HL-60 (cell line): ENCODE results near the gene PSMF1.

Experiments used
- GABPA ChIP-seq: IDR thresholded peaks from 2 replicates; pipeline ENCODE4 v1.6.1; 2012; ENCODE audit warnings: low read depth
- POLR2AphosphoS5 ChIP-seq: IDR thresholded peaks from 2 replicates; pipeline ENCODE4 v1.6.1; 2012; ENCODE audit warnings: low read depth
- TF ChIP-seq, protein P1 (sequence below): IDR thresholded peaks from one replicate; pipeline ENCODE4 v1.5.1; 2011; ENCODE audit warnings: low read length, control low read depth, inconsistent platforms; ENCODE audit not compliant: insufficient read depth
- TF ChIP-seq, protein P2 (sequence below): IDR thresholded peaks from 2 replicates; pipeline ENCODE4 v1.6.1; 2012; ENCODE audit warnings: low read depth; ENCODE audit not compliant: insufficient replicate concordance

DNA sequence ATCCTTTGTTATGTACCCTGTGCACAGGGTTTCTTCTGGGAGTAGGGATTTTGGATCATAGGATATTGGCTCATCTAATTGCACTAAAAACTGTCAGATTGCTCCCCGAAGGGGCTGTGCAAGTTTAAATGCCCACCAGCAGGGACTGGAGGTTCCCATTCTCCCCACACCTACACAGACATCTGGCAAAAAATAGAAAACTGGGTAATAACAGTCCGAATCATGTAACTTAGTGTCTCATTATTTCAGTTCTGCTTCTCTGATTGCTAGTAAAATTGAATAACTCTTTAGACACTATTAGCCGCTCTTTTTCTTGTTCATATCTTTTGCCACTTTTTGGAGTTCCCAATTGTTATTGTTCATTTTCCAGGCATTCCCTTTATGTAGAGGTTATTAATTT, 5.3 kb downstream of the PSMF1 start:
- TF ChIP-seq, protein P1, sequence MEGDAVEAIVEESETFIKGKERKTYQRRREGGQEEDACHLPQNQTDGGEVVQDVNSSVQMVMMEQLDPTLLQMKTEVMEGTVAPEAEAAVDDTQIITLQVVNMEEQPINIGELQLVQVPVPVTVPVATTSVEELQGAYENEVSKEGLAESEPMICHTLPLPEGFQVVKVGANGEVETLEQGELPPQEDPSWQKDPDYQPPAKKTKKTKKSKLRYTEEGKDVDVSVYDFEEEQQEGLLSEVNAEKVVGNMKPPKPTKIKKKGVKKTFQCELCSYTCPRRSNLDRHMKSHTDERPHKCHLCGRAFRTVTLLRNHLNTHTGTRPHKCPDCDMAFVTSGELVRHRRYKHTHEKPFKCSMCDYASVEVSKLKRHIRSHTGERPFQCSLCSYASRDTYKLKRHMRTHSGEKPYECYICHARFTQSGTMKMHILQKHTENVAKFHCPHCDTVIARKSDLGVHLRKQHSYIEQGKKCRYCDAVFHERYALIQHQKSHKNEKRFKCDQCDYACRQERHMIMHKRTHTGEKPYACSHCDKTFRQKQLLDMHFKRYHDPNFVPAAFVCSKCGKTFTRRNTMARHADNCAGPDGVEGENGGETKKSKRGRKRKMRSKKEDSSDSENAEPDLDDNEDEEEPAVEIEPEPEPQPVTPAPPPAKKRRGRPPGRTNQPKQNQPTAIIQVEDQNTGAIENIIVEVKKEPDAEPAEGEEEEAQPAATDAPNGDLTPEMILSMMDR = no peak
- TF ChIP-seq, protein P2, sequence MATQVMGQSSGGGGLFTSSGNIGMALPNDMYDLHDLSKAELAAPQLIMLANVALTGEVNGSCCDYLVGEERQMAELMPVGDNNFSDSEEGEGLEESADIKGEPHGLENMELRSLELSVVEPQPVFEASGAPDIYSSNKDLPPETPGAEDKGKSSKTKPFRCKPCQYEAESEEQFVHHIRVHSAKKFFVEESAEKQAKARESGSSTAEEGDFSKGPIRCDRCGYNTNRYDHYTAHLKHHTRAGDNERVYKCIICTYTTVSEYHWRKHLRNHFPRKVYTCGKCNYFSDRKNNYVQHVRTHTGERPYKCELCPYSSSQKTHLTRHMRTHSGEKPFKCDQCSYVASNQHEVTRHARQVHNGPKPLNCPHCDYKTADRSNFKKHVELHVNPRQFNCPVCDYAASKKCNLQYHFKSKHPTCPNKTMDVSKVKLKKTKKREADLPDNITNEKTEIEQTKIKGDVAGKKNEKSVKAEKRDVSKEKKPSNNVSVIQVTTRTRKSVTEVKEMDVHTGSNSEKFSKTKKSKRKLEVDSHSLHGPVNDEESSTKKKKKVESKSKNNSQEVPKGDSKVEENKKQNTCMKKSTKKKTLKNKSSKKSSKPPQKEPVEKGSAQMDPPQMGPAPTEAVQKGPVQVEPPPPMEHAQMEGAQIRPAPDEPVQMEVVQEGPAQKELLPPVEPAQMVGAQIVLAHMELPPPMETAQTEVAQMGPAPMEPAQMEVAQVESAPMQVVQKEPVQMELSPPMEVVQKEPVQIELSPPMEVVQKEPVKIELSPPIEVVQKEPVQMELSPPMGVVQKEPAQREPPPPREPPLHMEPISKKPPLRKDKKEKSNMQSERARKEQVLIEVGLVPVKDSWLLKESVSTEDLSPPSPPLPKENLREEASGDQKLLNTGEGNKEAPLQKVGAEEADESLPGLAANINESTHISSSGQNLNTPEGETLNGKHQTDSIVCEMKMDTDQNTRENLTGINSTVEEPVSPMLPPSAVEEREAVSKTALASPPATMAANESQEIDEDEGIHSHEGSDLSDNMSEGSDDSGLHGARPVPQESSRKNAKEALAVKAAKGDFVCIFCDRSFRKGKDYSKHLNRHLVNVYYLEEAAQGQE = no peak
- TF ChIP-seq GABPA (no peak), POLR2AphosphoS5 (no peak)
